ENCODE measurements around the gene ADAM12. TPM values are rescaled to one million over a fixed set of nuclear protein-coding genes. Genes with fewer than 3 reads are reported as not detected.

ADAM12 gene
- total RNA-seq, 2 experiments from 2014 or later, result 1.2 to 1.5 TPM

- H3K4me3 Mint-ChIP-seq, result no peak overlapping the region
Observed at GRCh38 chr10:126081841-126082466, 306.3 kb downstream of the ADAM12 start.

GRCh38 chr10:126080879-126081411 is 307.3 kb downstream of the ADAM12 start:
- H3K36me3 Mint-ChIP-seq (ENCODE audit: low read depth), result no peaks in the 10 kb centered on the region
- no peak overlapping the region for H3K4me3 ChIP-seq (ENCODE audit: low read length)
- H3K27me3 Mint-ChIP-seq, result peaks cover 14% of the 10 kb centered on the region
- H3K9me3 Mint-ChIP-seq, result no peaks in the 10 kb centered on the region
- ATAC-seq (ENCODE audit: poor library complexity), result no peak
- no peak for DNase-seq
- POLR2A ChIA-PET, result interaction anchor here (0.6 kb wide), 1 partner anchor 332 kb away, joined by 3 read pairs; no protein-coding TSS in a partner anchor
- intact Hi-C loops (cut with DNase I, micrococcal nuclease), result no loop called here
- H3K4me1 Mint-ChIP-seq (ENCODE audit: low read depth), result no peaks in the 10 kb centered on the region
- peaks cover 0 to 6% of the 10 kb centered on the region in 2 experiments for H3K9me3 ChIP-seq (ENCODE audit: control insufficient read depth in 1 of 2, insufficient read depth in 1 of 2, low read length in 2 of 2)
- H3K27ac ChIP-seq (ENCODE audit: low read depth in 1 of 2, low read length in 2 of 2), result no peak overlapping the region
- no peak for TF ChIP-seq CTCF (IDR thresholded peaks at IDR 0.05)
- CTCF ChIA-PET, result no interaction called here
- H3K36me3 ChIP-seq (ENCODE audit: insufficient read depth, low read length), result no peaks in the 10 kb centered on the region
- H3K4me3 Mint-ChIP-seq, result no peak overlapping the region
- no peaks in the 10 kb centered on the region for H3K27me3 ChIP-seq (ENCODE audit: control insufficient read depth in 1 of 2, insufficient read depth in 2 of 2, low read length in 2 of 2)
- no peaks in the 10 kb centered on the region for H3K4me1 ChIP-seq (ENCODE audit: insufficient read depth, low read length)
- H3K27ac Mint-ChIP-seq, result no peak overlapping the region

More at GRCh38 chr10:126081841-126082466, 306.3 kb downstream of the ADAM12 start:
- Histone ChIP-seq H3K36me3 (ENCODE audit: insufficient read depth, low read length) (no peaks in the 10 kb centered on the region), H3K9me3 (ENCODE audit: control insufficient read depth in 1 of 2, insufficient read depth in 1 of 2, low read length in 2 of 2) (peaks cover 0 to 6% of the 10 kb centered on the region in 2 experiments), H3K4me1 (ENCODE audit: insufficient read depth, low read length) (no peaks in the 10 kb centered on the region), H3K27ac (ENCODE audit: low read depth in 1 of 2, low read length in 2 of 2) (no peak overlapping the region), H3K4me3 (ENCODE audit: low read length) (no peak overlapping the region), H3K27me3 (ENCODE audit: control insufficient read depth in 1 of 2, insufficient read depth in 2 of 2, low read length in 2 of 2) (no peaks in the 10 kb centered on the region)
- Mint-ChIP-seq H3K27ac (no peak overlapping the region), H3K27me3 (peaks cover 14% of the 10 kb centered on the region), H3K4me1 (ENCODE audit: low read depth) (no peaks in the 10 kb centered on the region), H3K9me3 (no peaks in the 10 kb centered on the region), H3K36me3 (ENCODE audit: low read depth) (no peaks in the 10 kb centered on the region)
- no peak for TF ChIP-seq CTCF (IDR thresholded peaks at IDR 0.05)
- DNase-seq, result no peak
- intact Hi-C loops (cut with DNase I, micrococcal nuclease), result no loop called here
- ChIA-PET CTCF (no interaction called here), POLR2A (no interaction called here)
- no peak for ATAC-seq (ENCODE audit: poor library complexity)

- POLR2A ChIA-PET, result no interaction called here
- no peak for TF ChIP-seq CTCF (IDR thresholded peaks at IDR 0.05)
- no peak for ATAC-seq (ENCODE audit: poor library complexity)
- Histone ChIP-seq H3K27ac (ENCODE audit: low read depth in 1 of 2, low read length in 2 of 2) (no peak overlapping the region), H3K9me3 (ENCODE audit: control insufficient read depth in 1 of 2, insufficient read depth in 1 of 2, low read length in 2 of 2) (peaks cover 0 to 6% of the 10 kb centered on the region in 2 experiments), H3K36me3 (ENCODE audit: insufficient read depth, low read length) (no peaks in the 10 kb centered on the region), H3K4me1 (ENCODE audit: insufficient read depth, low read length) (no peaks in the 10 kb centered on the region), H3K27me3 (ENCODE audit: control insufficient read depth in 1 of 2, insufficient read depth in 2 of 2, low read length in 2 of 2) (no peaks in the 10 kb centered on the region), H3K4me3 (ENCODE audit: low read length) (no peak overlapping the region)
- H3K9me3 Mint-ChIP-seq, result no peaks in the 10 kb centered on the region
- no peak for DNase-seq
- no peaks in the 10 kb centered on the region for H3K36me3 Mint-ChIP-seq (ENCODE audit: low read depth)
- H3K4me3 Mint-ChIP-seq, result no peak overlapping the region
- H3K4me1 Mint-ChIP-seq (ENCODE audit: low read depth), result no peaks in the 10 kb centered on the region
- intact Hi-C loops (cut with DNase I, micrococcal nuclease), result no loop called here
- H3K27me3 Mint-ChIP-seq, result peaks cover 8% of the 10 kb centered on the region
- H3K27ac Mint-ChIP-seq, result no peak overlapping the region
- CTCF ChIA-PET, result no interaction called here
Observed at GRCh38 chr10:126080291-126080825, 307.9 kb downstream of the ADAM12 start.

All from CD4-positive, alpha-beta T cell (primary cell).